LNCaP clone FGC (cell line): ENCODE data around the gene FAM13C.

Source experiments
- DNase-seq: peaks from one replicate; pipeline ENCODE4 v3.0.0-alpha.2; 2011; ENCODE audit warnings: low read depth
- H3K4me3 ChIP-seq: 2 replicates; pipeline ENCODE4 v1.5.1; 2011; ENCODE audit warnings: mild to moderate bottlenecking, low read depth, low read length, control low read depth
- CTCF ChIP-seq: IDR thresholded peaks from 2 replicates; pipeline ENCODE4 v1.5.1; 2012; ENCODE audit warnings: mild to moderate bottlenecking; ENCODE audit not compliant: control insufficient read depth, insufficient read depth; ENCODE audit errors: extremely low read depth

FAM13C gene

GRCh38 chr10:59222788-59223187, 139.6 kb downstream of the FAM13C start:
- no peak overlapping the region for H3K4me3 ChIP-seq
- DNase-seq, result no peak
- no peak for TF ChIP-seq CTCF

- no peak overlapping the region for H3K4me3 ChIP-seq
- no peak for TF ChIP-seq CTCF
- DNase-seq, result no peak
These were observed 146.0 kb downstream of the FAM13C start for GRCh38 chr10:59216178-59216869.

- no peak for TF ChIP-seq CTCF
These were observed 148.2 kb downstream of the FAM13C start for GRCh38 chr10:59214160-59214559.

GRCh38 chr10:59212301-59212798, 150.0 kb downstream of the FAM13C start:
- no peak overlapping the region for H3K4me3 ChIP-seq
- no peak for TF ChIP-seq CTCF
- no peak for DNase-seq

More at GRCh38 chr10:59214160-59214559, 148.2 kb downstream of the FAM13C start:
- no peak overlapping the region for H3K4me3 ChIP-seq
- DNase-seq, result no peak

- DNase-seq, result peak; percentile 21
- H3K4me3 ChIP-seq, result no peak overlapping the region
- TF ChIP-seq CTCF, result no peak
These were observed 156.1 kb downstream of the FAM13C start for GRCh38 chr10:59206204-59206720.
